Hepatocyte (in vitro differentiated cells): ENCODE data around the gene C1QB.

Experiments
- EZH2 ChIP-seq: fragments of 200-600 bp; sonication (generic); IDR thresholded peaks from 2 replicates; pipeline ENCODE4 v1.6.1; 2016; ENCODE audit warnings: antibody characterized with exemption, mild to moderate bottlenecking, borderline replicate concordance
- EZH2phosphoT487 ChIP-seq: fragments of 200-600 bp; sonication (generic); IDR thresholded peaks from one replicate; pipeline ENCODE4 v1.6.1; 2018; ENCODE audit warnings: antibody characterized with exemption, mild to moderate bottlenecking, low read depth, moderate library complexity; ENCODE audit not compliant: unreplicated experiment, severe bottlenecking
- TF ChIP-seq, protein P1 (sequence below): fragments of 200-600 bp; sonication (generic); IDR thresholded peaks from 2 replicates; pipeline ENCODE4 v1.5.1; 2016; ENCODE audit warnings: antibody characterized with exemption, mild to moderate bottlenecking; ENCODE audit not compliant: poor library complexity

- TF ChIP-seq EZH2phosphoT487 (no peak), EZH2 (no peak)
- TF ChIP-seq, protein P1, sequence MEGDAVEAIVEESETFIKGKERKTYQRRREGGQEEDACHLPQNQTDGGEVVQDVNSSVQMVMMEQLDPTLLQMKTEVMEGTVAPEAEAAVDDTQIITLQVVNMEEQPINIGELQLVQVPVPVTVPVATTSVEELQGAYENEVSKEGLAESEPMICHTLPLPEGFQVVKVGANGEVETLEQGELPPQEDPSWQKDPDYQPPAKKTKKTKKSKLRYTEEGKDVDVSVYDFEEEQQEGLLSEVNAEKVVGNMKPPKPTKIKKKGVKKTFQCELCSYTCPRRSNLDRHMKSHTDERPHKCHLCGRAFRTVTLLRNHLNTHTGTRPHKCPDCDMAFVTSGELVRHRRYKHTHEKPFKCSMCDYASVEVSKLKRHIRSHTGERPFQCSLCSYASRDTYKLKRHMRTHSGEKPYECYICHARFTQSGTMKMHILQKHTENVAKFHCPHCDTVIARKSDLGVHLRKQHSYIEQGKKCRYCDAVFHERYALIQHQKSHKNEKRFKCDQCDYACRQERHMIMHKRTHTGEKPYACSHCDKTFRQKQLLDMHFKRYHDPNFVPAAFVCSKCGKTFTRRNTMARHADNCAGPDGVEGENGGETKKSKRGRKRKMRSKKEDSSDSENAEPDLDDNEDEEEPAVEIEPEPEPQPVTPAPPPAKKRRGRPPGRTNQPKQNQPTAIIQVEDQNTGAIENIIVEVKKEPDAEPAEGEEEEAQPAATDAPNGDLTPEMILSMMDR = no peak
Observed at GRCh38 chr1:22711071-22711470, 58.0 kb downstream of the C1QB start.
